Peyer's patch (tissue), 4 donors: ENCODE measurements around the gene TM9SF4.
"Not testable (repeated sequence)": the region's sequence is repeated elsewhere in the genome, so short reads cannot be mapped to it uniquely, and the experiment has no call there.

Experiments used
- POLR2A ChIP-seq, 2 donors: fragments of 450-650 bp; IDR thresholded peaks; one replicate each; pipeline ENCODE4 v1.5.1; 2017; ENCODE audit warnings: antibody characterized with exemption in 2 of 2, mild to moderate bottlenecking in 2 of 2, moderate library complexity in 2 of 2
- TF ChIP-seq, protein P1 (sequence below), 6 experiments: fragments of 450-650 bp in 4 of 6; fragments of 200-600 bp in 2 of 6; sonication (generic) in 1 of 6; IDR thresholded peaks; one replicate each; pipeline ENCODE4 v1.5.1; 2017 to 2019; ENCODE audit warnings: antibody characterized with exemption in 6 of 6, mild to moderate bottlenecking in 3 of 6, moderate library complexity in 1 of 6

GRCh38 chr20:32118427-32118826 is 8.9 kb downstream of the TM9SF4 start:
- TF ChIP-seq, protein P1, sequence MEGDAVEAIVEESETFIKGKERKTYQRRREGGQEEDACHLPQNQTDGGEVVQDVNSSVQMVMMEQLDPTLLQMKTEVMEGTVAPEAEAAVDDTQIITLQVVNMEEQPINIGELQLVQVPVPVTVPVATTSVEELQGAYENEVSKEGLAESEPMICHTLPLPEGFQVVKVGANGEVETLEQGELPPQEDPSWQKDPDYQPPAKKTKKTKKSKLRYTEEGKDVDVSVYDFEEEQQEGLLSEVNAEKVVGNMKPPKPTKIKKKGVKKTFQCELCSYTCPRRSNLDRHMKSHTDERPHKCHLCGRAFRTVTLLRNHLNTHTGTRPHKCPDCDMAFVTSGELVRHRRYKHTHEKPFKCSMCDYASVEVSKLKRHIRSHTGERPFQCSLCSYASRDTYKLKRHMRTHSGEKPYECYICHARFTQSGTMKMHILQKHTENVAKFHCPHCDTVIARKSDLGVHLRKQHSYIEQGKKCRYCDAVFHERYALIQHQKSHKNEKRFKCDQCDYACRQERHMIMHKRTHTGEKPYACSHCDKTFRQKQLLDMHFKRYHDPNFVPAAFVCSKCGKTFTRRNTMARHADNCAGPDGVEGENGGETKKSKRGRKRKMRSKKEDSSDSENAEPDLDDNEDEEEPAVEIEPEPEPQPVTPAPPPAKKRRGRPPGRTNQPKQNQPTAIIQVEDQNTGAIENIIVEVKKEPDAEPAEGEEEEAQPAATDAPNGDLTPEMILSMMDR (IDR thresholded peaks at IDR 0.05): not testable (repeated sequence)
- not testable (repeated sequence) for TF ChIP-seq POLR2A (IDR thresholded peaks at IDR 0.05)
